HG03196 (cell line): Measurements from ENCODE around the gene NMBR.
"Not testable (repeated sequence)": the region's sequence is repeated elsewhere in the genome, so short reads cannot be mapped to it uniquely, and the experiment has no call there.

Source experiments
- ATAC-seq: cut with Tn5 transposase; IDR thresholded peaks from one replicate; pipeline ENCODE4 v1.9.1; 2021; ENCODE audit not compliant: unreplicated experiment

Gene NMBR

DNA sequence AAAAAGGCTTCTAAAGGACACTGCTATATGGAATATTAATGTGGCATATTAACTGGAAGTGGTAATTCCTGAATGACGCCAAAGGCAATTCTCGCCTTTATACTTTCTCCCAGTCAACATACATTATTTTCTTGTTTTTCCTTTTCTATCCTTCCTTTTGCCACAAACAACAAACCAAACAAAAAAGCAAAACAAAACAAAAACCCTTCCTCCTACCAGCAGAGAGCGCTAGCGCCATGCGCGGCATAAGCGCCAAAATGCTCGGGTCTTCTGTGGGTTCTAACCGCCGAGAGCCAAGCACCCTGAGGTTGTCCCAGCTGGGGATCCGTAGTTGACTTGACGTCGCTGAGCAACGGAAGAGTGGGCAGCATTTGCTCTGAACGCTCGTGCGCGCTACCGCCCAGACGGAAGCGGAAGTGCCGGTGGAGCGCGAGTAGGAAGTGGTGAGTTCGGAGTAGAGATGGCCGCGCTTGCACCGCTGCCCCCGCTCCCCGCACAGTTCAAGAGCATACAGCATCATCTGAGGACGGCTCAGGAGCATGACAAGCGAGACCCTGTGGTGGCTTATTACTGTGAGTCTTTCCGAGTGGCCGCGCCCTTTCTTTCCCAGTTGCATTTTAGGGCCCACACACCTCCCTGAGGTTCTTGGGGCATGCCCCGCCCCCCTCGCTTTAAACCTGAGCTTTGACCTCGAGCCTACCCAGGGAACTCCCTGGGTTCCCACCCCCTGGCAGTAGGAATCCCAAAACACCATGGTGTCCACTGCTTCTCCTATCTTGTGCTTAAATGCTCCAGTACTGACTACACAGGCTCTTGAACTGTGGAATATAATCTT is at the start of gene NMBR, which contains the start of gene VTA1:
NMBR (minus strand) TSS at position 295 of the 835 bp plus-strand sequence. CDS start 58,464 bp downstream, outside the sequence.
VTA1 (plus strand) TSS at position 436 of the 835 bp plus-strand sequence; CDS start at position 461, 25 bp downstream.
- peak; percentile 99 for ATAC-seq

DNA sequence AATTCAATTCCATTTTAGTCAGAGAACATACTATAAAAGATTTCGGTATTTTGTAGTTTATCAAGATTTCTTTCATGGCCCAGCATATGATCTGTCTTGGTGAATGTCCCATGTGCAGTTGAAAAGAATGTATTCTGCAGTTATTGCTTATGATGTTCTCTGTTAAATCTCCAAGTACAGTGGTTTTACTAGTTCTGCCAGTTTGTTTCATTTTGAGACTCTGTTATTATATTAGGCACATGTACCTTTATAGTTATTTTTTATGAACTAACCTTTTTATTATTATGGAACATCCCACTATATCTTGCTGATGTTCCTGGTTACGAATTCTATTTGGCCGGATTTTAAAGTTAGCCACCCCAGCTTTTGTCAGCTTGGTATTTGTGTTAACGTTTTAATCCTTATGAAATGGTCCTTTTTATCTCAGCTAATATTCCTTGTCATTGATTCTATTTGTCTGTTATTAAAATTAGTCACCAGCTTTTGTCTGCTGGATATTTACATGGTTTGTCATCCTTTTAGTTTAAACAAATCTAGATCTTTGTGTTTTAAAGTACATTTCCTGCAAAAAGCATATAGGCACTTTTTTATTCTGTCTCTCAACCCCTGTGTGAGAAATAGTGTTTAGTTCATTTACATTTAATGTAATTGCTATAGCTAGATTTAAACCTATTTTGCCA is 49.1 kb upstream of the NMBR start:
- no peak for ATAC-seq

- ATAC-seq: no peak
These were observed 46.7 kb upstream of the NMBR start for GRCh38 chr6:142193621-142194020.

GRCh38 chr6:142192343-142192742 is 45.4 kb upstream of the NMBR start:
- ATAC-seq: no peak

DNA sequence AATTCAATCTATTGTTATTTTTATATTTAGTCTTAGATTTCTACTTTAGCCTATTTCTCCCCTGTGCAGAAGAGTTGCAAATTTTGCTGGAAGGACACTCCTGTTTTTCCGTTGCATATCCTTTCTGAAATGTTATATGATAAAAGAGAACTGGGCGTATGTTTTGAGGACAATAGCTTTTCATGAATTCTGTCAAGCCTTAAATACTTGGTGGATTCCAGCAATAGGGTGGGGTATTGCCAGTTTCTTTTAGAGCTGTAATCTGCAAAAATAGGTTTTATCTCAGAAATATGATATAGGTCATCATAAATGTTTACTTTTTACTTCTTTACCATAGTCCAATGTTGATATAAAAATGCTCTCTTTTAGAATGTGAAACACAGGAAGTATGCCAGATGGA is 42.1 kb upstream of the NMBR start:
- ATAC-seq: no peak

- not testable (repeated sequence) for ATAC-seq
These were observed 41.4 kb upstream of the NMBR start for GRCh38 chr6:142188341-142188740.

GRCh38 chr6:142187209-142187608 is 40.3 kb upstream of the NMBR start:
- no peak for ATAC-seq

GRCh38 chr6:142185641-142186040 is 38.7 kb upstream of the NMBR start:
- no peak for ATAC-seq

GRCh38 chr6:142184307-142184706 is 37.4 kb upstream of the NMBR start:
- ATAC-seq: no peak

DNA sequence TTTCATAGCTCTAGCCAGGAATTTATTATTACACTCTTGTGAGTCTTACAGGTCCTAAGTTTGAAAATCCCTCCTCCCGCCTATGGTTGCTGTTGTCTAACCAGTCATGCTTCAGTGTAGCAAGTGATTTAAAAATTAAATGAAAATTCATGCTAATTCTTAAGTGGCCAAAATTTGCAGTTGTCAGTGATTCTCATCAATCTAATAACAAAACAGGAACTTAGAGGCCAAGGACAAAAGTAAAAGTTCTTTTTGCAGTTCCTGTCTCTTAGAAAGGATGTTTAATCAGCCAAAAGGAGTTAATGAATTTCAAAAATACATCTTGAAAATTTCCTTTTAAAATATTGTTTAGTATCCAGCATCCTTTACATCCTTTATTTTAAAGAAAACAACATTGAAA is 36.4 kb upstream of the NMBR start:
- no peak for ATAC-seq

GRCh38 chr6:142182004-142182403 is 35.1 kb upstream of the NMBR start:
- ATAC-seq: no peak

DNA sequence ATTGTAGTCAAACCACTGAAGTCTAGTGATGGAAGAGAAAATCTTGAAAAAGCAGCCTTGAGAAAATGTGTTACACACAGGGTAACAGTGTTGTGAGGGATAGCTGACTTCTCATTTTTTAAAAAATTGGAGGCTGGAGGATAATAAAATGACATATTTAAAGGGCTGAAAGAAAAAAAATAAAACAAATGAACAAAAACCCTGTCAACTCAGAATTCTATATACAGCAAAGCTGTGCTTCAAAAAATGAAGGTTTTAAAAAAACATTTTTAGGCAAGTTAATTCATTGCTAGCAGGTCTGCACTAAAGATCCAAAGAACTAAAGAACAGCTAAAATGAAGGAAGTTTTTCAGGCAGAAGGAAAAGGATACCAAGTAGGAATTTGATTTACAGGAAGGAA is 31.2 kb upstream of the NMBR start:
- no peak for ATAC-seq

- no peak for ATAC-seq
These were observed 27.8 kb upstream of the NMBR start for GRCh38 chr6:142174703-142175102.

- ATAC-seq: no peak
These were observed 27.1 kb upstream of the NMBR start for GRCh38 chr6:142173980-142174379.

- no peak for ATAC-seq
These were observed 25.8 kb upstream of the NMBR start for GRCh38 chr6:142172758-142173157.

- ATAC-seq: no peak
These were observed 24.4 kb upstream of the NMBR start for GRCh38 chr6:142171351-142171750.

DNA sequence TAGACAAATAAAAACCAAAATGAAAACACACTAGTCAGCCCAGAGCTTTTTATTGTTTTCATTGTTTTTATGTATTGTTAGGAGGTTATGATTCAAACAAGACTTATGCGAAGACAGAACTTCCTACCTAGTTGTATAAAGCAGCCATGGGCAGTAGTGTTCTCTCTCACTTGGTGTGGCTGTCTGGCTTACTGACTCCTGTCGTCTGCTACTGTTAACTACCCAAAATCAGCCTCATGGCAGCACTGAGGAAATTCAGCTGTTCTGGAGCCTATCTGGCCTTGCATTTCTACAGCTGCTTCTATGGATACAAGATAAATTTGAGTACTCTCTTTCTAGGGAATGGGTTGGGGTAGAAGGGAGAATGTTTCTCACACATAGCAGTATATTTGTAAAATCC is 20.6 kb upstream of the NMBR start:
- ATAC-seq: no peak

GRCh38 chr6:142167071-142167470 is 20.1 kb upstream of the NMBR start:
- no peak for ATAC-seq

GRCh38 chr6:142165227-142165626 is 18.3 kb upstream of the NMBR start:
- no peak for ATAC-seq

DNA sequence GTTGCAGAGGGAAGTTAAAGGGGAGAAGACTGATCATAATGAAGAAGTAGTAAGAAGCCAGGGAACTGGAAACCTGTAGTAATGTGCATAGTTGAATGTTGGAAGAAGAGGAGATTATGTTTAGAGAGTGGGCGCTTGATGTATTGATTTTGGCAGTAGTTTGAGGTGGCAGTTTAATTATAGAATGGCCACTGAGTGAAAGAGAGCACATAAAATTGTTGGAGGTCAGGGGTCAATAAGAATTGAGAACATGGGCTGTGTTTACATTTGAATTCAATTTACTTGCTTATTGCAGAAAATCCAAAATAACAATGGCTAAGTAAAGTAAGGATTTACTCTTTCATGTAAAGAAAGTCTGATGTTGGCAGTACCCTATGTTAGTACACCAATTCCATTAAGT is 15.9 kb upstream of the NMBR start:
- ATAC-seq: no peak

- ATAC-seq: not testable (repeated sequence)
These were observed 9.8 kb upstream of the NMBR start for GRCh38 chr6:142156758-142157068.
